T-helper 2 cell treated with Interferon-gamma antibody and Interleukin-4, amounts not matched to agents 5 μg/mL and 100 μg/mL, for 36 hours (primary cell): ENCODE measurements around the gene TMEM253.
A peak's percentile ranks its signal among the peaks of the same experiment; 100 is the strongest.

Experiments
- DNase-seq: peaks from one replicate; pipeline ENCODE4 v3.0.0; 2021; ENCODE audit warnings: low spot score
- H3K27ac Mint-ChIP-seq: one replicate; pipeline ENCODE4 v1.8.0; 2021; ENCODE audit warnings: mild to moderate bottlenecking, mixed read lengths
- H3K27me3 Mint-ChIP-seq: one replicate; pipeline ENCODE4 v1.8.0; 2021; ENCODE audit warnings: low read depth, mixed read lengths
- H3K36me3 Mint-ChIP-seq: one replicate; pipeline ENCODE4 v1.8.0; 2021; ENCODE audit warnings: low read depth, mixed read lengths
- H3K4me1 Mint-ChIP-seq: one replicate; pipeline ENCODE4 v1.8.0; 2021; ENCODE audit warnings: low read depth, mixed read lengths
- H3K4me3 Mint-ChIP-seq: one replicate; pipeline ENCODE4 v1.8.0; 2022; ENCODE audit warnings: mild to moderate bottlenecking, moderate library complexity, mixed read lengths
- H3K9me3 Mint-ChIP-seq: one replicate; pipeline ENCODE4 v1.8.0; 2021; ENCODE audit warnings: mixed read lengths

Gene TMEM253

GRCh38 chr14:21077672-21078071 is 23.2 kb upstream of the TMEM253 start:
- Mint-ChIP-seq H3K9me3 (no peaks in the 10 kb centered on the region), H3K36me3 (no peaks in the 10 kb centered on the region), H3K27me3 (peaks cover 14% of the 10 kb centered on the region), H3K4me3 (no peak overlapping the region), H3K27ac (no peak overlapping the region), H3K4me1 (no peaks in the 10 kb centered on the region)
- DNase-seq = no peak

GRCh38 chr14:21078287-21078686 is 22.6 kb upstream of the TMEM253 start:
- Mint-ChIP-seq H3K27me3 (peaks cover 10% of the 10 kb centered on the region), H3K9me3 (no peaks in the 10 kb centered on the region), H3K4me3 (no peak overlapping the region), H3K27ac (no peak overlapping the region), H3K4me1 (no peaks in the 10 kb centered on the region), H3K36me3 (no peaks in the 10 kb centered on the region)
- DNase-seq = no peak

DNA sequence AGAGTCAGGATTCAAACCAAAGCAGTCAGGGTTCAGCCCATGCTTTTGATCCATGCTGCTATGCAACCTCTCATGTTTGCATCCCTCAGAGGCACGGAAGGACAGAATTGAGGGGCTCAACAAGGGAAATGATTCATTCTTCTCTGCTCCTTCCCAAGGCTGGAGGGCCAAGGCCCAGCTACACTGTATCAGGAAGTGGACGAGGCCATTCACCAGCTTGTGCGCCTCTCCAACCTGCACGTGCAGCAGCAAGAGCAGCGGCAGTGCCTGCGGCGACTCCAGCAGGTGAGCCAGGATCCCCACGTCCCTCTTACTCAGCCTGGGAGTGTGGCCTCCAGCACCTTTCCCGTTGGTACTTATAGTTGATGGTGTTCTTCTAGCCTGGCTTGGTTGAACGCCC is 22.1 kb upstream of the TMEM253 start:
- no peak overlapping the region for H3K27ac Mint-ChIP-seq
- H3K36me3 Mint-ChIP-seq = no peaks in the 10 kb centered on the region
- H3K9me3 Mint-ChIP-seq = no peaks in the 10 kb centered on the region
- H3K4me3 Mint-ChIP-seq = no peak overlapping the region
- DNase-seq = no peak
- peaks cover 6% of the 10 kb centered on the region for H3K27me3 Mint-ChIP-seq
- H3K4me1 Mint-ChIP-seq = no peaks in the 10 kb centered on the region

GRCh38 chr14:21081521-21082142 is 19.2 kb upstream of the TMEM253 start:
- Mint-ChIP-seq H3K27ac (no peak overlapping the region), H3K4me3 (no peak overlapping the region), H3K36me3 (no peaks in the 10 kb centered on the region), H3K4me1 (peaks cover 5% of the 10 kb centered on the region), H3K27me3 (no peaks in the 10 kb centered on the region), H3K9me3 (no peaks in the 10 kb centered on the region)
- no peak for DNase-seq

GRCh38 chr14:21083565-21084325 is 17.1 kb upstream of the TMEM253 start:
- H3K9me3 Mint-ChIP-seq = no peaks in the 10 kb centered on the region
- H3K4me1 Mint-ChIP-seq = peaks cover 16% of the 10 kb centered on the region
- H3K27me3 Mint-ChIP-seq = no peaks in the 10 kb centered on the region
- DNase-seq = no peak
- H3K36me3 Mint-ChIP-seq = no peaks in the 10 kb centered on the region
- no peak overlapping the region for H3K4me3 Mint-ChIP-seq
- H3K27ac Mint-ChIP-seq = no peak overlapping the region

DNA sequence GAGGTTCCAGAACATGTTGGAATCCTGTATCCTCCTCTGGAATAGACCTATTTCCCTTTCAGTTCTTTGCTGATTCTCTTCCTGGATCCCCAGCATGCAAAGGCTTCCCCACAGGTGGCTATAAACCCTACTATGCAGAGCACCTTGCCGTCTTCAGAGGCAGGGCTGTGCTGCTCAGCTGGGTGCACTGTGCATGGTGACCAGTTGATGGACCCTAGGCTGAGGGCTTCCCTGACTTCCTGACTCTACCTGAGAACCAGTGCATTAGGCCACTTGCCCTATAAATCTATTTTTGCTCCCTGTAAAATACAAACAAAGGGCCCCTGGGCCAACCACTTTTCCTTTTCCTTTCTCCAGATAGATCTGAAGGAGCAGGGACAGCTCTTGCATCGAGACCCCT is 16.5 kb upstream of the TMEM253 start:
- H3K27me3 Mint-ChIP-seq = no peaks in the 10 kb centered on the region
- peaks cover 17% of the 10 kb centered on the region for H3K4me1 Mint-ChIP-seq
- H3K36me3 Mint-ChIP-seq = no peaks in the 10 kb centered on the region
- H3K9me3 Mint-ChIP-seq = no peaks in the 10 kb centered on the region
- H3K27ac Mint-ChIP-seq = no peak overlapping the region
- no peak overlapping the region for H3K4me3 Mint-ChIP-seq
- no peak for DNase-seq

DNA sequence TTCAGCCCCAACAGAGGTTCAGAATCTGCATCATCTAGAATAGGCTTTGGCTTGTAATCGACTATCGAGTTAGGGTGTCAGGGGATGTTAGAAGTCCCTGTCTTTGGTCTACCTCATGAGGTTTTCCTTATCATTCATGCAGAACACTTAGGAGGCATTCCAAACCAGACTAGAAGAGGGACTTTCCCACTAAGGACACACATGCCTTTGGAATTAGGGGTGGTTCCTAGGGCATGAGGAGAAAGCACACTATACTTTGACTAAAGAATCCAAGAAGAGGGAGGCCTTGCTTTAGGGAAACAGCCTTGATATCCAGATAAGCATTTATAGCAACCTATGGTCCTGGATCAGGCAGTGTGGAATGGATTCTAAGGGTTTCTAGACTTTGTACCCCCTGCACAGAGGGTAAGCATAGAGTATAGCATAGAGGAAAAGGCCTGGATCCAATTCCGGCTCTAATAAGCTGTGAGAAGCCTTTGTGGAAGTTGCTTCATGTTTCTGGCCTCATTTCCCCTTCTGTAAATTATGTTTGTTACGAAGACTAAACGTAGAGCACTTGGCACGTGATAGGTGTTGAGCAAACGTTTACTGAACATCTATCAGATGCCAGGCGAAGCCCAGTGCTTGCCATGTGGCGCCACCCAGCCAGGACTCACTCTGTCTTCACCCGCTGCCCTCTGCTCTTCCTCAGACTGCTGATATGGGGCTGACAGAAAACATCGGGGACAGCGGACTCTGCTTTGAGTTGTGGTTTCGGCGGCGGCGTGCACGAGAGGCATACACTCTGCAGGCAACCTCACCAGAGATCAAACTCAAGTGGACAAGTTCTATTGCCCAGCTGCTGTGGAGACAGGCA is 15.6 kb upstream of the TMEM253 start:
- no peaks in the 10 kb centered on the region for H3K9me3 Mint-ChIP-seq
- H3K36me3 Mint-ChIP-seq = no peaks in the 10 kb centered on the region
- H3K27me3 Mint-ChIP-seq = no peaks in the 10 kb centered on the region
- peak overlapping the region; percentile 60 for H3K27ac Mint-ChIP-seq
- no peak overlapping the region for H3K4me3 Mint-ChIP-seq
- no peak for DNase-seq
- peaks cover 17% of the 10 kb centered on the region for H3K4me1 Mint-ChIP-seq

DNA sequence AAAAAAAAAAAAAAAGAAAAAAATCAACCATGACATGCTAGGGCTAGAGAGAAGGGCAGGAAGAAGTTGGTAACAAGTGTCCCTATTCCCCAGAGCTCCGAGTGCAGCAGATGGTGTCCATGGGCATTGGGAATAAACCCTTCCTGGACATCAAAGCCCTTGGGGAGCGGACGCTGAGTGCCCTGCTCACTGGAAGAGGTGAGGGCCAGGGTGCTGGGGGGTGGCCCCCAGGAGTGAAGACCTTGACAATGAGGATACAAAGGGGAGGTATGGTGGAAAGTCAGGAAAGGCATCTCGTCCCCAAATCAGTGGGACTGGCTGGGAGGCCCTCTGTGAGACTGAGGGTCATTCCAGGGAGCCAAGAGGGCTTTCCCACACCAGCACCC is 14.0 kb upstream of the TMEM253 start:
- Mint-ChIP-seq H3K27me3 (no peaks in the 10 kb centered on the region), H3K4me1 (peaks cover 17% of the 10 kb centered on the region), H3K27ac (peak overlapping the region; percentile 60), H3K9me3 (no peaks in the 10 kb centered on the region), H3K4me3 (no peak overlapping the region), H3K36me3 (no peaks in the 10 kb centered on the region)
- no peak for DNase-seq

DNA sequence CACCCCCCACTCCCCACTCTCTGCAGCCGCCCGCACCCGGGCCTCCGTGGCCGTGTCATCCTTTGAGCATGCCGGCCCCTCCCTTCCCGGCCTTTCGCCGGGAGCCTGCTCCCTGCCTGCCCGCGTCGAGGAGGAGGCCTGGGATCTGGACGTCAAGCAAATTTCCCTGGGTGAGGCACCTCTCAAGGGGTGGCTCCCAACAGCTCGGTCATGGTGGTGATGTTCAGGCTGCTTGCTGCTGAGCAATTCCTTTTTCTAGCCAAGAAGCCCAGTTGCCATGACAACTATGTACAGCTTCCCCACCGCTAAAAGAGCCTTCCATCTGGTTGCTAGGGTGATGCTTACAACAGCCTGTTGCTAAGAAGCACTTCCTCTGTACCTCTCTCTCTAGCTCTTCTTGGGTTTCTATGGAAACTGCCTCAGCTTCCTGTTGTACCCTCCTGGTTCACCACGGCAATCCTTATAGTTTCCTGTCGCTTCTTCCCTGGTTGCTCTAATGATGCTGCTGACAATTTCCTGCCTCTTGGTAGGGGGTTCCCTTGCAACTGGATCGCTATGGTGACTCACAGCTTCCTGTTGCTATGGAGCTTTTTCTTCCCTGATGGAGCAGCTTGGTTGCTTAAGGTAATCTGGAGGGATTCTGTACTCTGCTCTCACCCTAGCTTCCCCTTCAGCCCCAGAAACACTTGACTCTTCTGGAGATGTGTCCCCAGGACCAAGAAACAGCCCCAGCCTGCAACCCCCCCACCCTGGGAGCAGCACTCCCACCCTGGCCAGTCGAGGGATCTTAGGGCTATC is 13.4 kb upstream of the TMEM253 start:
- Mint-ChIP-seq H3K4me1 (peaks cover 17% of the 10 kb centered on the region), H3K27ac (peak overlapping the region; percentile 79), H3K36me3 (no peaks in the 10 kb centered on the region), H3K4me3 (no peak overlapping the region), H3K27me3 (no peaks in the 10 kb centered on the region), H3K9me3 (no peaks in the 10 kb centered on the region)
- DNase-seq = peak; percentile 45

GRCh38 chr14:21088687-21089086 is 12.2 kb upstream of the TMEM253 start:
- peak overlapping the region; percentile 26 for H3K27ac Mint-ChIP-seq
- no peak for DNase-seq
- no peak overlapping the region for H3K4me3 Mint-ChIP-seq
- H3K27me3 Mint-ChIP-seq = peaks cover 3% of the 10 kb centered on the region
- H3K36me3 Mint-ChIP-seq = no peaks in the 10 kb centered on the region
- no peaks in the 10 kb centered on the region for H3K9me3 Mint-ChIP-seq
- peaks cover 20% of the 10 kb centered on the region for H3K4me1 Mint-ChIP-seq

DNA sequence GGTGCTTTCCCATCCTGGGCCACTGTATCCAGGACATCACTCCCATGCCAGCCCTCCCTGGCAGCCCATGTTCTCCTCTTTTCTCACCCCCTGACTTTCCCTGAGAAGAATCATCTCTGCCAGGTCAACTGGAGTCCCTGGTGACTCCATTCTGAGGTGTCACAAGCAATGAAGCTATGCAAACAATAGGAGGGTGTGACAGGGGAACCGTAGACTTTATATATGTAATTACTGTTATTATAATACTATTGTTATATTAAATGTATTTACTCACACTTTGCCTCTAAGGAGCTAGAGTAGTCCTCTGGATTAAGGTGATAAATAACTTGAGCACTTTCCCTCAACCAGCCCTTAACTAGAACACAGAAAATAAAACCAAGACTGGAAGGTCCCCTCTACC is 11.6 kb upstream of the TMEM253 start:
- H3K27me3 Mint-ChIP-seq = peaks cover 3% of the 10 kb centered on the region
- no peak overlapping the region for H3K27ac Mint-ChIP-seq
- no peaks in the 10 kb centered on the region for H3K36me3 Mint-ChIP-seq
- H3K4me3 Mint-ChIP-seq = no peak overlapping the region
- H3K4me1 Mint-ChIP-seq = peaks cover 20% of the 10 kb centered on the region
- H3K9me3 Mint-ChIP-seq = no peaks in the 10 kb centered on the region
- no peak for DNase-seq

DNA sequence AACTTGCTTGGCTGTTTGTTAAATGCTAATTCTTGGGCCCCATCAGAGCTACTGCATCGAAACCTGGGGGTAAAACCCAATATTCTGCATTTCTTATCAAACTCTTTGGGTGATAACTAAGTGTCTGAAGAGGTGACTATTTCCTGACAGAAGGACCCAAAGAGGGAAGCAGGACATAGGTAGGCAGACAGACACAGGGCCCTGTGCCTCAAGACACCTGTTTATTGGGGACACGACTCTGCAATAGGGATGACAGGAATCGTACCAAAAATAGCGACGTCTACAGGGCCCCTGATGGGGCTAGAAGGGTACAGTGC is 11.0 kb upstream of the TMEM253 start:
- no peak for DNase-seq
- no peaks in the 10 kb centered on the region for H3K36me3 Mint-ChIP-seq
- peaks cover 20% of the 10 kb centered on the region for H3K4me1 Mint-ChIP-seq
- H3K27ac Mint-ChIP-seq = no peak overlapping the region
- H3K27me3 Mint-ChIP-seq = peaks cover 3% of the 10 kb centered on the region
- no peak overlapping the region for H3K4me3 Mint-ChIP-seq
- no peaks in the 10 kb centered on the region for H3K9me3 Mint-ChIP-seq

DNA sequence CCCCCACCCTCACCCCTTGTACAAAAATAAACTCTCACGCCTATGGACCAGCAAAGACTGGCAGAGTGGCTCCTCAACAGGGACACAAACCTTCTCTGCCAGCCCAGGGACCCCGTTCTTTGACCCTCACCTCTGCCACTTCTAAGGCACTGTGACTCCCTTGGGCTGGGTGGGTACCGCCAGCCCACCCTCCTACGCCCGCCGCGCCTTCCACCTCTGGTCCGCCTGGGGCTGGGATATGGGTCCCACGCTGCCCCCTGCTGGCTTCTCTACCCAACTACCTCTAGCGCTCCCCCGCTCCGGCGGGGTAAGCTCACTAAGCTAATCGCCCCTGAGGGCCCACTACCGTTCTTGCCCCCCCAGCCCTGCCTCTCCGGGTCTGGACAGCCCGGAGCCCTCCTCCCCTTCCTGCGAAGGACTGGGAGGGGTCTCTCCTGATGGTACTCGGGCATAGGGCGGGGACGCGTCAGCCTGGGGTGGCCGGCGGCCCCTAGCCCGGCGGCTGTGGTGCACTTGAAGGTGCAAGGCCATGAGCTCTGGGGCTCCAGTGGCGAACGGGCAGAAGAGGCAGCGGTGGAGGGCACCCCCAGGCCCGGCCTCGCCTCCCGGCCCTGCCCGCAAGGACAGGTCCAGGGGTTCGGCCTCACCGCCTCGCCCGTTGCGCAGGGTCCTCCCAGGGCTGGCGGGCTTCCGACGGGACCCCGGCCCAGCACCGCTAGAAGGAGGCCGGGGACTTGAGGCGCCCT is 10.5 kb upstream of the TMEM253 start:
- H3K4me1 Mint-ChIP-seq = peaks cover 20% of the 10 kb centered on the region
- no peak overlapping the region for H3K27ac Mint-ChIP-seq
- no peak overlapping the region for H3K4me3 Mint-ChIP-seq
- no peaks in the 10 kb centered on the region for H3K9me3 Mint-ChIP-seq
- H3K27me3 Mint-ChIP-seq = peaks cover 3% of the 10 kb centered on the region
- DNase-seq = no peak
- no peaks in the 10 kb centered on the region for H3K36me3 Mint-ChIP-seq
